GM19023 (cell line): ENCODE results near the gene CDON.

Experiments used
- ATAC-seq: cut with Tn5 transposase; IDR thresholded peaks from one replicate; pipeline ENCODE4 v1.9.1; 2021; ENCODE audit warnings: mild to moderate bottlenecking, moderate library complexity; ENCODE audit not compliant: unreplicated experiment

Gene CDON

GRCh38 chr11:125959931-125960330, 102.7 kb downstream of the CDON start:
- ATAC-seq: no peak

- ATAC-seq: no peak
These were observed 103.2 kb downstream of the CDON start for GRCh38 chr11:125959511-125959910.

DNA sequence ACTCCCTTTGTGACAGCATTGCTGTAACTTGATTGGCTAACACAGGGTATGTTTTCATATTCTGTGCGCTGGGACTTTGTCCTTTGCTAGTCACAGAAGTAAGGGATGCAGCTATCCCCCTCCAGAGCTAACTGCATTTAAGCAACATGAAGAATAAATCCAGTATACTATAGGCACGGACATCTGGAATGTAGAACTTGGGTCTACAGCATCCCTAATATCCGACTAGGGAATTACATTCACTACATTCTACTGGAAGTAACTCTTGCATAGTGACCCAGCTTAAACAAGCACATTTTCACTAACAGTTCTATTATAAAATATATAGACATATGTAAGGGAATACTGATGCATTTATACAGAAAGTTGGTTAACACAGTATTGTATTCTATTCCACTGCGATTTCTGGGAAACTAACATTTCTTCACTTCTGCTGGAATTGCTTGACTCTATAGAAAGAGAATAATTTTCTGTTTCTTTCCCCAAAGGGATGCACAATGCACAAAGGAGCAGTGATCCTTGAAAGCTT, 103.7 kb downstream of the CDON start:
- ATAC-seq: no peak

- ATAC-seq: no peak
These were observed 104.9 kb downstream of the CDON start for GRCh38 chr11:125957618-125958332.

DNA sequence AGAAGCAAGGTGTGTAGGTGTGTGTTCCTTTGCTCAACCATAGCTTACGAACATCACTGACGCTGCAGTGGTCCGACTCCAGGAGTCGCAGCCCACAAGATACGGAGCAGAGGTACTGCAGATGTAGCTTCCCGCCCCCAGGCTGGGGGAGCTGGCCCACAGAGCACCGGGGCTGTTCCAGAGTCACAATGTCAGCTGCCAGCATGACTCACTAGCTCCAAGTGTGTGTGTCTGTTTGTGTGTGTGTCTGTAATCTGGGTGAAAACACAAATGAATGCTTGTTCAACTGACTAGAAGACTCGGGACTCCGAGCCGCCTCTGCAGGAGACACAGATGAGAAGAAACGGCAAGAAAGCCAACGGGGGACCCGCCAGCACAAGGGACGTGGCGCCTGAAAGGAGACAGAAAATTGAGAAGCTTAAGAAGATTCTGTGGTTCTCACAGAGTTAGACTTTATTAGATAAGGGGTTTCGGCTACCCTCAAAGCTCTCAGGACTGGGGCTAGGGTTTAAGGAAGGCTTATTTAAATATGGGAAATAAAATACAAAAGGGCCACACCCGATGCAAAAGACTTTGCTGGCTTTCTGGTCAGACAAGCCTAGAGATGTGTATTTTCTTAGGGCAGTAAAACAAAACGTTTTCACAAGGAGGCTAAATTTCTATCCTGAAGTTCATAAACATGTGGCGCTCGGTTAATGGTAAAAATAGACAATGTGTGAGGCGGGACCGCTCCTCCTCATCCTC, 106.1 kb downstream of the CDON start:
- ATAC-seq: no peak

DNA sequence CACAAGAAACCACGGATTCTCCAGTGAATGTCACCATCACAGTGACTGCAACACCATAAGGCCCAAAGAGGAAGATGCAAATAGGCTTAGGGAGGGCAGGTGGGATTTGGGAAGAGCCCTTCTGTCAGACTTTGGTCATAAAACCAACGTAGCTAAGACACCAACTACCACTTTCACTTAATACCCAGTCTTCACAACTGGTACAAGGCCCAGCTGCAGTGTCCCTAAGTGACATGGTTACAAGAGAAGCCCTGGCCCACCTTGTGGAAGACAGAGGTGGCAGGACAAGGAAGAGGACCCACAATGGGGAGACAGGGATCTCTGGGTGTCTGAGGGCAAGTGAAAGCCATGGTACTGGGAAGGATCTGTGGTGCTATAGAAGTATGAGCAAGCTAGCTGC, 106.8 kb downstream of the CDON start:
- ATAC-seq: no peak

- ATAC-seq: no peak
These were observed 107.6 kb downstream of the CDON start for GRCh38 chr11:125954945-125955640.

GRCh38 chr11:125954123-125954944, 108.3 kb downstream of the CDON start:
- ATAC-seq: no peak

DNA sequence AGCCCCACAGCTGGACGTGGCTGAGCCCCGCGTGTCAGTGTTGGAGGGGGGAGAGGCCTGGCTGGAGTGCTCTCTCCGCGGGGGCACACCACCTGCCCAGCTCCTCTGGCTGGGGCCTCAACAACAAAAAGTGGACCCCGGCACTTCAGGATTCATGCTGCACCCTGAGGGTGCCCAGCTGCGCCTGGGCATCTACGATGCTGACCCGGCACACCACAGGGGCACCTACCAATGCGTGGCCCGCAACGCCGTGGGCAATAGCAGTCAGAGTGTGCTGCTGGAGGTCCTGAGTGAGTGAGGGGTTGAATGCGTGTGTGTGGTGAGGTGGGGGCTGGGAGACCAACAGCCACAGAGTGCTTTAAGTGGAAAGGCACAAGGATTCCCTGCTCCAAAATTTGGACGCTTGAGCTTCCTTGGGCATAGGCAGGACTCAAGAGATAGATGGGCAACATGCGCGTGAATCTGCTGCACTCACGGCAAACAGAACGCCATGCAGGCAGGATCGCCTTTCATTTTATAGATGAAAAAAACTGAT, 109.2 kb downstream of the CDON start:
- ATAC-seq: no peak

GRCh38 chr11:125952973-125953372, 109.7 kb downstream of the CDON start:
- no peak for ATAC-seq

- ATAC-seq: no peak
These were observed 110.1 kb downstream of the CDON start for GRCh38 chr11:125952559-125952958.

GRCh38 chr11:125951731-125952130, 110.9 kb downstream of the CDON start:
- no peak for ATAC-seq

- ATAC-seq: no peak
These were observed 111.7 kb downstream of the CDON start for GRCh38 chr11:125950696-125951651.

- ATAC-seq: no peak
These were observed 112.5 kb downstream of the CDON start for GRCh38 chr11:125950178-125950490.

DNA sequence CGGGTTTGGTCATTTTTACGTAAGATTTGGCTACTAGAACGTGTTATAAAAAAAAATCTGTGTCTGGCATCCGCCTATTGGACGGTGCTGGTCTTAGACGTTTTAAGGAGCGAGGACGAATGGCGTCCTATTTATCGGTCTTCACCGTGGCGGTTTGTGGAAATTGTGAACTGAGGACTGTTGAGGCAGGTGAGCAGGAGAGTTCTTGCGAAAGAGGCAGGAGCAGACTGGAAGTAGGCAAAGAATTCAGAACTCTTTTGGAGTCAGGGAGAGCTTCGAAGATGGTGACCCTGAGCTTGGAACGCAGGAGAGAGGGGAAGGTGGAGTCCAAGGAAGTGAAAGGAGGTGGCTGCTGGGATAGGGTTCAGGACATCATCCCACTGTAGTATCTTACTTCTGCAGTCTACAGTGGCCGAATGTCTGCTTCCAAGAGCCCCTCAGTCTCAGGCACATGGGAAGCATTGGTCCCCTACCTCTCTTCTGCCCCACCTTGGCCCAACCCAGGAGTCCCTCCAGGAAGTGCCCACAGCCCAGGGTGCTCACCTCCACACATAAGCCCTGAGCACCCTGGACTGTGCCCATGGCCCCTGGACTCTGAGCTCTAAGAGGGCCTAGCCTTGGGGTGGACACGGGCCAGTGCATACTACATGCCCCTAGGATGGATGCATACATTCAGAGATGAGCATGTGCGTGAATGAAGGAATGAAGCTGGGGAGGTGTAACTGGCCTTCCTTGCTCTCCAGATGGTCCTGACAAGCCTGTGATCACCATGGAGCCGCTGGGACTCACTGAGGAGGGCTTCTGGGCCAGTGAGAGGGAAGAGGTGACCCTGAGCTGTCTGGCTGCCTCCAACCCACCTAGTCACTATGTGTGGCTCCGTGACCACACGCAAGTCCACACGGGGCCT, 113.1 kb downstream of the CDON start:
- ATAC-seq: no peak

DNA sequence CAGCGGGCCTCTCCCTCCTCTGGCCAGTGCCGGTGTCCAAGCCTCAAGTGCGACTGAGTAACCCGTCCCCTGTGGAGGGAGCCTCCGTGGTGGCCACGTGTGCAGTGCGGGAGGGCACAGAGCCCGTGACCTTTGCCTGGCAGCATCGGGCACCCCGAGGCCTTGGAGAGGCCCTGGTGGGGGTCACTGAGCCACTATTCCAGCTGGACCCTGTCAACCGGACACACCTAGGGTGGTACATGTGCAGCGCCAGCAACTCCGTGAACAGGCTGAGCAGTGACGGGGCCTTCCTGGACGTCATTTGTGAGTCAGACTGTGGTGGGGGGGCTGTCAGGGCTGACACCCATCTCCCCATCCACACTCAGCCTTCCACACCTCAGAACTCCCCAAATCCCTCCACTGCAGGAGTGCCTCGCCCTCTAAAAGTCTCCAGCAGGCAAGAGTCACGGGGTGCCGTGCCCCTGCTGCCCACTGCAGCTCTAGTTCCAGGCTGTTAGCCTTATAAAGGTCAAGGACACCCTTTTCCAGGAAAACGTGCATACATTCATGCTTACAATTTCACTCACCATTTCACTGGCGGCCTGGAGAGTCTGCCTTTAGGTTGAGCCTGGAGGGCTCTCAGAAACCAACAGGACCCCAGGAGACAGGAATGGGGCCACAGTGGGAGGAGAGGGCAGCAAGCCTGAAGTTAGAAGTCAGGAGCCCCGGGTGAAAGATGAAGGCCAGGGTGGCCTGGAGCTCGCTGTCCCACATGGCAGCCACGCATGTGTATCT, 114.2 kb downstream of the CDON start:
- ATAC-seq: no peak

- no peak for ATAC-seq
These were observed 115.0 kb downstream of the CDON start for GRCh38 chr11:125947419-125948277.
